Epidermal melanocyte (primary cell): Measurements from ENCODE around the gene TBC1D9B.

ENCODE experiments used
- DNase-seq: peaks from one replicate; pipeline ENCODE4 v3.0.0; 2011; ENCODE audit warnings: low spot score; ENCODE audit not compliant: insufficient read length

The TBC1D9B gene

GRCh38 chr5:179821298-179822058 lies 86.2 kb downstream of the TBC1D9B start:
- DNase-seq: peak; percentile 99

GRCh38 chr5:179820483-179821297 lies 87.0 kb downstream of the TBC1D9B start, which contains the start of gene SQSTM1:
TSS of gene SQSTM1 (plus strand) at chr5:179820905. CDS start at chr5:179820937, 32 bp downstream.
- peak; percentile 86 for DNase-seq

GRCh38 chr5:179820127-179820482 lies 87.6 kb downstream of the TBC1D9B start:
- no peak for DNase-seq

- no peak for DNase-seq
Measured at GRCh38 chr5:179819296-179820126, 88.2 kb downstream of the TBC1D9B start.

- peak; percentile 86 for DNase-seq
Measured at GRCh38 chr5:179818746-179819295, 88.9 kb downstream of the TBC1D9B start.

- DNase-seq: no peak
Measured at GRCh38 chr5:179817890-179818745, 89.6 kb downstream of the TBC1D9B start.

- DNase-seq: no peak
Measured at GRCh38 chr5:179817470-179817840, 90.2 kb downstream of the TBC1D9B start.

GRCh38 chr5:179816796-179817469 lies 90.8 kb downstream of the TBC1D9B start:
- DNase-seq: no peak

GRCh38 chr5:179816401-179816795 lies 91.3 kb downstream of the TBC1D9B start:
- DNase-seq: no peak

- no peak for DNase-seq
Measured at GRCh38 chr5:179815491-179816249, 92.0 kb downstream of the TBC1D9B start.

- no peak for DNase-seq
Measured at GRCh38 chr5:179814090-179814489, 93.6 kb downstream of the TBC1D9B start.

GRCh38 chr5:179812997-179813607 lies 94.6 kb downstream of the TBC1D9B start:
- DNase-seq: no peak

- DNase-seq: no peak
Measured at GRCh38 chr5:179812135-179812825, 95.4 kb downstream of the TBC1D9B start.
